Mucosa of descending colon (tissue), 3 donors: ENCODE measurements around the gene MCAM. TPM values are rescaled to one million over a fixed set of nuclear protein-coding genes. Genes with fewer than 3 reads are reported as not detected.

Experiments used
- ATAC-seq: fragments of 200-7000 bp; cut with Tn5 transposase; one replicate; pipeline ENCODE4 v1.9.1; 2020; ENCODE audit warnings: mild to moderate bottlenecking, moderate library complexity
- DNase-seq, 3 donors: peaks; one replicate each; pipeline ENCODE4 v3.0.0-alpha.2; 2020
- H3K36me3 ChIP-seq: fragments of 200-600 bp; one replicate; pipeline ENCODE4 v1.8.0; 2021; ENCODE audit warnings: low read depth, mild to moderate bottlenecking
- H3K4me1 ChIP-seq: fragments of 200-600 bp; one replicate; pipeline ENCODE4 v1.8.0; 2021; ENCODE audit warnings: low read depth, mild to moderate bottlenecking
- H3K4me3 ChIP-seq: fragments of 200-600 bp; one replicate; pipeline ENCODE4 v1.8.0; 2021; ENCODE audit warnings: mild to moderate bottlenecking
- H3K9me3 ChIP-seq: fragments of 200-600 bp; one replicate; pipeline ENCODE4 v1.8.0; 2021; ENCODE audit warnings: mild to moderate bottlenecking
- intact Hi-C, 2 donors: fragments of 100-400 bp; cut with DNase I in 1 of 2; cut with micrococcal nuclease in 1 of 2; formaldehyde crosslinking; loops; one replicate each; pipeline versions ENCODE4 v1.11.0 to v1.11.1; 2022; cut with DNase I, micrococcal nuclease
- total RNA-seq, 3 donors: library from RNA; stranded (reverse); fragmentation: NEBNext Ultra II Directional in 2 of 3; extraction: Animal tissue kit (Norgen Biotek cat#: 25700) in 2 of 3; gene quantifications; one replicate each; pipeline versions ENCODE4 v1.2.1 to v1.2.4, GENCODE V29; 2021 to 2023
- TF ChIP-seq, protein P1 (sequence below): fragments of 200-600 bp; IDR thresholded peaks from one replicate; pipeline ENCODE4 v1.8.0; 2022; ENCODE audit warnings: antibody characterized with exemption, mild to moderate bottlenecking
- donor health status: DM: no; HTN: no; CAD: no; lungs with moderate emphysema.
- donor health status: DM: no; HTN: no; CAD: no.
- donor health status: DM: no; HTN: yes; CAD: no.

MCAM gene
- total RNA-seq, 3 donors from 2014 or later, result 9.7 to 186 (median 32.5) TPM

DNA sequence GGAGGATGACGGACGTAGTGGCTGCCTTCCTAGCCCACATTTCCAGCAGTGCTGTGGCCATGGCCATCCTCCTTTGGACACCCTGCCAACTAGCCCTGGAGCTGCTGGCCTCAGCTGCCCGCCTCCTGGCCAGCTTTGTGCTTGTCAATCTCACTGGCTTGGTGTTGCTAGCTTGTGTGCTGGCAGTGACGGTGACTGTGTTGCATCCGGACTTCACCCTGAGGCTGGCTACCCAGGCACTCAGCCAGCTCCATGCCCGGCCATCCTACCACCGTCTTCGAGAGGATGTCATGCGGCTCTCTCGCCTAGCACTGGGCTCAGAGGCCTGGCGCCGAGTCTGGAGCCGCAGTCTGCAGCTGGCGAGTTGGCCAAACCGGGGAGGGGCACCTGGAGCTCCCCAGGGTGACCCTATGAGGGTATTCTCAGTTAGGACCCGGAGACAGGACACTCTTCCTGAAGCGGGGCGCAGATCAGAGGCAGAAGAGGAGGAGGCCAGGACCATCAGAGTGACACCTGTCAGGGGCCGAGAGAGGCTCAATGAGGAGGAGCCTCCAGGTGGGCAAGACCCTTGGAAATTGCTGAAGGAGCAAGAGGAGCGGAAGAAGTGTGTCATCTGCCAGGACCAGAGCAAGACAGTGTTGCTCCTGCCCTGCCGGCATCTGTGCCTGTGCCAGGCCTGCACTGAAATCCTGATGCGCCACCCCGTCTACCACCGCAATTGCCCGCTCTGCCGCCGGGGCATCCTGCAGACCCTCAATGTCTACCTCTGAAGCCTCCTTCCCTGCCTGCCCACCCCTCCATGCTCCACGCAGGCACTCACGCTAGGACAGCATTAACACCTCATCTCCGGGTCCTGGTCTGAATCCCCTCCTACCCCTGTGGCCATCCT lies 19.0 kb upstream of the MCAM start:
- Histone ChIP-seq H3K4me1 (peaks cover 23% of the 10 kb centered on the region), H3K4me3 (no peak overlapping the region), H3K9me3 (no peaks in the 10 kb centered on the region), H3K36me3 (no peaks in the 10 kb centered on the region)
- TF ChIP-seq, protein P1, sequence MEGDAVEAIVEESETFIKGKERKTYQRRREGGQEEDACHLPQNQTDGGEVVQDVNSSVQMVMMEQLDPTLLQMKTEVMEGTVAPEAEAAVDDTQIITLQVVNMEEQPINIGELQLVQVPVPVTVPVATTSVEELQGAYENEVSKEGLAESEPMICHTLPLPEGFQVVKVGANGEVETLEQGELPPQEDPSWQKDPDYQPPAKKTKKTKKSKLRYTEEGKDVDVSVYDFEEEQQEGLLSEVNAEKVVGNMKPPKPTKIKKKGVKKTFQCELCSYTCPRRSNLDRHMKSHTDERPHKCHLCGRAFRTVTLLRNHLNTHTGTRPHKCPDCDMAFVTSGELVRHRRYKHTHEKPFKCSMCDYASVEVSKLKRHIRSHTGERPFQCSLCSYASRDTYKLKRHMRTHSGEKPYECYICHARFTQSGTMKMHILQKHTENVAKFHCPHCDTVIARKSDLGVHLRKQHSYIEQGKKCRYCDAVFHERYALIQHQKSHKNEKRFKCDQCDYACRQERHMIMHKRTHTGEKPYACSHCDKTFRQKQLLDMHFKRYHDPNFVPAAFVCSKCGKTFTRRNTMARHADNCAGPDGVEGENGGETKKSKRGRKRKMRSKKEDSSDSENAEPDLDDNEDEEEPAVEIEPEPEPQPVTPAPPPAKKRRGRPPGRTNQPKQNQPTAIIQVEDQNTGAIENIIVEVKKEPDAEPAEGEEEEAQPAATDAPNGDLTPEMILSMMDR, result no peak
- peak in 1 of 3 donors; percentile 52 for DNase-seq
- no peak for ATAC-seq
- intact Hi-C loops, result no loop called here

DNA sequence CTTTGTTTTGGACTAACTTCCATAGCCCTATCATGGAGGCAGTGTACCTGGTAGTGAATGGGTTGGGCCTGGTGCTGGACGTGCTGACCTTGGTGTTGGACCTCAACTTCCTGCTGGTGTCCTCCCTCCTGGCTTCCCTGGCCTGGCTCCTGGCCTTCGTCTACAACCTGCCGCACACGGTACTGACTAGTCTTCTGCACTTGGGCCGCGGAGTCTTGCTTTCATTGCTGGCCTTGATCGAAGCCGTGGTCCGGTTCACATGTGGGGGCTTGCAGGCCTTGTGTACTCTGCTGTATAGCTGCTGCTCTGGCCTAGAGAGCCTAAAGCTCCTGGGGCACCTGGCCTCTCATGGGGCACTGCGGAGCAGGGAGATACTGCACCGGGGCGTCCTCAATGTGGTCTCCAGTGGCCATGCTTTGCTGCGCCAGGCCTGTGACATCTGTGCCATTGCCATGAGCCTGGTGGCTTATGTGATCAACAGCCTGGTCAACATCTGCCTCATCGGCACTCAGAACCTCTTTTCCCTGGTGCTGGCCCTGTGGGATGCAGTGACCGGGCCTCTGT lies 18.2 kb upstream of the MCAM start:
- no peak overlapping the region for H3K4me3 ChIP-seq
- no peak for ATAC-seq
- H3K9me3 ChIP-seq, result no peaks in the 10 kb centered on the region
- peaks cover 16% of the 10 kb centered on the region for H3K4me1 ChIP-seq
- H3K36me3 ChIP-seq, result no peaks in the 10 kb centered on the region
- DNase-seq, result peak in 2 of 3 donors; percentile 39 to 55
- intact Hi-C loops, result no loop called here
- TF ChIP-seq, protein P1, result no peak

DNA sequence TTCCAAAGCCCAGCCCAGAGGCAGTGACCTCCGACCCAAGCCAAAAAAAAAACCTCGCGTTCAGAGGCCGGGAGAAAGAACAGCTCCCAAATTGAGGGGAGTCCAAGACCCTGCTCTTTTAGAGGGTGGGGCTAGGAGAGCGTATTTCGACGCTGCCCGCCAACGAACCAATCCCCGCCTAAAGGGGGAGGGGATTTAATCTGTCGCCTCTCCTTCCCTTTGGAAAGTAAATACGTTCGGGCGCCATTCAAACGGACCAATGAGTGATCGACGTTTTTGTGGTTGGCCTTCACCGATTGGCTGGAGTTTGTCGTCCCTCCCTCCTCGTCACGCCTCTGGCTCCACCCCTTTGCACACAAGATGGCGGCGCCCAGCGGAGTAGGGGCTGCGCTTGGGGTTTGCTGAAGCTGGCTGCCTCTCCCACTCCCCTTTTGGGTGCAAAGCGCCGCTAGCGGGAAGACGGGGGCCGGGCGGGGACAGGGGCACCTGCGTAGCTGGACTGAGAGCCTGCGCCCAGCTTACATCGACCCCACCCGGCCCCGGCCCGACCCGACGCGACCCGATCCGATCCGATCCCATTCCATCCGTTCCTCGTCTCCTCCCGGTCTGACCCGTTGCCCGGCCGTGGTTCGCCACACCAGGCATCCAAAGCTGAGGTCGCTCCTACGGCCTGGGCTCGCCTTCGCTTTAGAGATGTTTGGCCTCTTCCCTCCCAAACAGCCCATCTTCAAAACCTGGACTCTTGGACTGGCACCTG lies 17.4 kb upstream of the MCAM start, which contains the start of gene RNF26:
RNF26 (plus strand) TSS at position 354 of the 757 bp plus-strand sequence. CDS start 596 bp downstream, outside the sequence.
- intact Hi-C loops, result no loop called here
- peaks cover 10% of the 10 kb centered on the region for H3K4me1 ChIP-seq
- ATAC-seq, result peak; percentile 98

DNA sequence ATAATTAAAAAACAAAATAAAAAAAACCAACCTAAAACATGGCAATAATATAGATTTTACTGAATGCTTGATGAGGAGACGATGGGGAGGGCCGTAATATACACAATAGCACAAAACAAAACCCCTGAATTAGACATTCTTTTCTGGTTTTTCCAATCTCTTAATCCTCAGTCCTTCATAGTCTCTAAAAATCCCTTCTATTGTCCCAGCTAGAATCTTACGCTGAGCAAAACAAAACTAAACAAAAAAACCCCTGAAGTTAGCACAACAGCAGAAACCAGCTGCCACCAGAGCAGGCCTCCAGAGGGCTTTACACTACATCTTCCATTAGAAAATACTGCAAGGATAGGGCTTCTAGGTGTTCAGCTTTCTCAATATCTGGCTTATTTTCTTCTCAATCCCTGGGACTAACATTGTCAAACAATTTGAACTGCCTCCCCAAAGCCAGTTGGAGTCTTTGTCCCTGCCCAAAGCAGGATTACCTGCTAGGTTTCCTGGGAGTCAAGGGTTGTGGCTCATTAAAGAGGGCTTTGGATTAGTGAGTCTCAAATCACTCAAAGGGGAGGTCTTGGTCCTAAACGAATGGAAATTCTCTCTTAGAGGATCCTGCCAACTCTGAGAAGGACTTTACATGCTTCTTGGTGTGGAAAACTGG lies 15.3 kb upstream of the MCAM start:
- Histone ChIP-seq H3K36me3 (no peaks in the 10 kb centered on the region), H3K4me3 (no peak overlapping the region), H3K9me3 (no peaks in the 10 kb centered on the region), H3K4me1 (peaks cover 10% of the 10 kb centered on the region)
- TF ChIP-seq, protein P1, result no peak
- ATAC-seq (no peak), DNase-seq (peak in 1 of 3 donors; percentile 1)
- intact Hi-C loops, result no loop called here

More for the DNA sequence above, 17.4 kb upstream of the MCAM start, which contains the start of gene RNF26:
- Histone ChIP-seq H3K36me3 (no peaks in the 10 kb centered on the region), H3K9me3 (no peaks in the 10 kb centered on the region), H3K4me3 (peak within 1 kb of the TSS; percentile 73)
- DNase-seq, result peak; percentile 90 to 98 (median 94)
- TF ChIP-seq, protein P1, result no peak

DNA sequence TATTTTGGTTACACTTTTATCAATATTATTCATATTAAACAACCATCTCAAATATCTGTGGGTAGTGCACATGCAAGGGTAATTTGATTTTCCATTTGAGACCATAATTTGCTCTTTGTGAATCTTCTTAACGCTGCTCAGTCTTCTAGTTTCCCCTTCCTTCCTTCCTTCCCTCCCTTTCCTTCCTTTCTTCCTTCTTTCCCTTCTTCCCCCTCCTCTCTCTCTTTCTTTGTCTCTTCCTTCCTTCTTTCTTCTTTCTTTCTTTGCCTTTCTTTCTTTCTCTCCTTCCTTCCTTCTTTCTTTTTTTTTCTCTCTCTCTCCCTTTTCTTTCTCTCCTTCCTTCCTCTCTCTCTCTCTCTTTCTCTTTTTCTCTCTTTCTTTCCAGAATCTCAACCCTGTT lies 13.3 kb upstream of the MCAM start:
- TF ChIP-seq, protein P1, result no peak
- DNase-seq (no peak), ATAC-seq (no peak)
- peaks cover 5% of the 10 kb centered on the region for H3K4me1 ChIP-seq
- H3K36me3 ChIP-seq, result no peaks in the 10 kb centered on the region
- no peak overlapping the region for H3K4me3 ChIP-seq
- no peaks in the 10 kb centered on the region for H3K9me3 ChIP-seq
- intact Hi-C loops, result no loop called here
